Upper lobe of left lung (tissue), 6 donors: ENCODE data around the gene PEPD. TPM values are rescaled to one million over a fixed set of nuclear protein-coding genes. Genes with fewer than 3 reads are reported as not detected.

ENCODE experiments used
- ATAC-seq, 2 donors: fragments of 200-7000 bp; cut with Tn5 transposase; one replicate each; pipeline ENCODE4 v1.9.1; 2022; ENCODE audit warnings: mild to moderate bottlenecking in 2 of 2, moderate library complexity in 2 of 2; ENCODE audit not compliant: low FRiP score in 2 of 2
- DNase-seq, 2 donors: peaks; one replicate each; pipeline ENCODE4 v3.0.0-alpha.2; 2019 to 2020
- H3K27ac ChIP-seq, 4 donors: fragments of 200-600 bp; sonication (generic); one replicate each; pipeline ENCODE4 v1.5.1; 2016 to 2019
- H3K27me3 ChIP-seq, 4 donors: fragments of 200-600 bp; sonication (generic); one replicate each; pipeline ENCODE4 v1.5.1; 2017 to 2019
- H3K36me3 ChIP-seq, 4 donors: fragments of 200-600 bp; sonication (generic); one replicate each; pipeline ENCODE4 v1.5.1; 2016 to 2019
- H3K4me1 ChIP-seq, 4 donors: fragments of 200-600 bp; sonication (generic); one replicate each; pipeline ENCODE4 v1.5.1; 2018 to 2019
- H3K4me3 ChIP-seq, 4 donors: fragments of 200-600 bp; sonication (generic); one replicate each; pipeline ENCODE4 v1.5.1; 2017 to 2019; ENCODE audit warnings: mild to moderate bottlenecking in 2 of 4, moderate library complexity in 1 of 4
- H3K9me3 ChIP-seq, 4 donors: fragments of 200-600 bp; sonication (generic); one replicate each; pipeline ENCODE4 v1.5.1; 2018 to 2019
- CTCF ChIP-seq, 6 experiments: fragments of 450-650 bp in 4 of 6; fragments of 200-600 bp in 2 of 6; sonication (generic) in 2 of 6; IDR thresholded peaks; one replicate each; pipeline ENCODE4 v1.5.1; 2016 to 2019; ENCODE audit warnings: antibody characterized with exemption in 6 of 6
- EP300 ChIP-seq, 4 donors: sonication (generic); formaldehyde crosslinking; IDR thresholded peaks; one replicate each; pipeline ENCODE4 v1.5.1; 2017; ENCODE audit warnings: antibody characterized with exemption in 4 of 4, control low read depth in 2 of 4
- POLR2A ChIP-seq, 4 donors: fragments of 450-650 bp; IDR thresholded peaks; one replicate each; pipeline ENCODE4 v1.5.1; 2016 to 2017; ENCODE audit warnings: antibody characterized with exemption in 4 of 4, mild to moderate bottlenecking in 2 of 4
- POLR2AphosphoS5 ChIP-seq, 2 donors: sonication (generic); formaldehyde crosslinking; IDR thresholded peaks; one replicate each; pipeline ENCODE4 v1.5.1; 2017; ENCODE audit warnings: antibody characterized with exemption in 2 of 2
- WGBS, 2 donors: methylation state at CpG; one replicate each; pipeline ENCODE4 v1.1.5; 2017 to 2018; 5-methylcytosine and 5-hydroxymethylcytosine counted together
- total RNA-seq, 6 donors: library from RNA; depleted of rRNA in 4 of 6; stranded (reverse); fragments of >200 nt in 4 of 6; gene quantifications; one replicate each; pipeline versions ENCODE4 v1.1.0 to v1.2.1, GENCODE V29; 2016 to 2021
- donor health status: DM: no; HTN: no; CAD: no; lungs with moderate emphysema.
- donor health status: DM: no; HTN: yes; CAD: no; lungs with severe emphysema.

PEPD gene
- total RNA-seq, 6 donors from 2014 or later, result 30.4 to 106 (median 80.6) TPM

GRCh38 chr19:33411621-33412180 lies 109.9 kb downstream of the PEPD start:
- WGBS, 2 donors, result 91 to 95% methylated on average over 10 to 20 of the region's 20 CpGs

GRCh38 chr19:33410915-33411401 lies 110.6 kb downstream of the PEPD start:
- peak in 1 of 2 donors; percentile 79 for DNase-seq
- Histone ChIP-seq H3K4me3 (no peak overlapping the region), H3K36me3 (peaks cover 0 to 21% (median 9%) of the 10 kb centered on the region in 4 donors), H3K4me1 (no peaks in the 10 kb centered on the region), H3K9me3 (no peaks in the 10 kb centered on the region), H3K27ac (no peak overlapping the region), H3K27me3 (no peaks in the 10 kb centered on the region)
- WGBS, 2 donors, result 85 to 88% methylated on average over 2 to 20 of the region's 21 CpGs
- TF ChIP-seq POLR2A (IDR thresholded peaks at IDR 0.05) (no peak), POLR2AphosphoS5 (IDR thresholded peaks at IDR 0.05) (no peak), CTCF (IDR thresholded peaks at IDR 0.05) (no peak), EP300 (IDR thresholded peaks at IDR 0.05) (no peak)
- no peak for ATAC-seq

More at GRCh38 chr19:33411621-33412180, 109.9 kb downstream of the PEPD start:
- H3K36me3 ChIP-seq, result peaks cover 0 to 21% (median 9%) of the 10 kb centered on the region in 4 donors
- DNase-seq (no peak), ATAC-seq (no peak)
- H3K4me1 ChIP-seq, result peaks cover 0 to 5% (median 2%) of the 10 kb centered on the region in 4 donors
- H3K9me3 ChIP-seq, result no peaks in the 10 kb centered on the region
- no peaks in the 10 kb centered on the region for H3K27me3 ChIP-seq
- no peak overlapping the region for H3K4me3 ChIP-seq
- H3K27ac ChIP-seq, result no peak overlapping the region
- TF ChIP-seq CTCF (IDR thresholded peaks at IDR 0.05) (no peak), EP300 (IDR thresholded peaks at IDR 0.05) (no peak), POLR2A (IDR thresholded peaks at IDR 0.05) (no peak), POLR2AphosphoS5 (IDR thresholded peaks at IDR 0.05) (no peak)

- Histone ChIP-seq H3K9me3 (no peaks in the 10 kb centered on the region), H3K27me3 (no peaks in the 10 kb centered on the region), H3K27ac (no peak overlapping the region), H3K4me3 (no peak overlapping the region), H3K36me3 (peaks cover 0 to 21% (median 9%) of the 10 kb centered on the region in 4 donors), H3K4me1 (peaks cover 0 to 4% (median 2%) of the 10 kb centered on the region in 4 donors)
- 94 to 95% methylated on average over 9 to 21 of the region's 27 CpGs for WGBS, 2 donors
- ATAC-seq (no peak), DNase-seq (no peak)
- TF ChIP-seq EP300 (IDR thresholded peaks at IDR 0.05) (no peak), POLR2AphosphoS5 (IDR thresholded peaks at IDR 0.05) (no peak), CTCF (IDR thresholded peaks at IDR 0.05) (no peak), POLR2A (IDR thresholded peaks at IDR 0.05) (no peak)
These were observed 111.5 kb downstream of the PEPD start for GRCh38 chr19:33409906-33410685.

- no peak overlapping the region for H3K4me3 ChIP-seq
- ATAC-seq (no peak), DNase-seq (no peak)
- H3K4me1 ChIP-seq, result peaks cover 0 to 5% (median 2%) of the 10 kb centered on the region in 4 donors
- no peak overlapping the region for H3K27ac ChIP-seq
- TF ChIP-seq EP300 (IDR thresholded peaks at IDR 0.05), result no peak
- TF ChIP-seq POLR2AphosphoS5 (IDR thresholded peaks at IDR 0.05), result no peak
- 89 to 92% methylated on average over 11 to 18 of the region's 18 CpGs for WGBS, 2 donors
- peaks cover 0 to 21% (median 9%) of the 10 kb centered on the region in 4 donors for H3K36me3 ChIP-seq
- no peaks in the 10 kb centered on the region for H3K9me3 ChIP-seq
- H3K27me3 ChIP-seq, result no peaks in the 10 kb centered on the region
These were observed 112.8 kb downstream of the PEPD start for GRCh38 chr19:33408538-33409434.
